GM04504 (cell line): Measurements from ENCODE around the gene SCNN1G.
"Not testable (repeated sequence)": the region's sequence is repeated elsewhere in the genome, so short reads cannot be mapped to it uniquely, and the experiment has no call there.

Experiments
- DNase-seq: peaks from one replicate; pipeline ENCODE4 v3.0.0-alpha.2; 2012; ENCODE audit warnings: low read depth

SCNN1G gene, protein sequence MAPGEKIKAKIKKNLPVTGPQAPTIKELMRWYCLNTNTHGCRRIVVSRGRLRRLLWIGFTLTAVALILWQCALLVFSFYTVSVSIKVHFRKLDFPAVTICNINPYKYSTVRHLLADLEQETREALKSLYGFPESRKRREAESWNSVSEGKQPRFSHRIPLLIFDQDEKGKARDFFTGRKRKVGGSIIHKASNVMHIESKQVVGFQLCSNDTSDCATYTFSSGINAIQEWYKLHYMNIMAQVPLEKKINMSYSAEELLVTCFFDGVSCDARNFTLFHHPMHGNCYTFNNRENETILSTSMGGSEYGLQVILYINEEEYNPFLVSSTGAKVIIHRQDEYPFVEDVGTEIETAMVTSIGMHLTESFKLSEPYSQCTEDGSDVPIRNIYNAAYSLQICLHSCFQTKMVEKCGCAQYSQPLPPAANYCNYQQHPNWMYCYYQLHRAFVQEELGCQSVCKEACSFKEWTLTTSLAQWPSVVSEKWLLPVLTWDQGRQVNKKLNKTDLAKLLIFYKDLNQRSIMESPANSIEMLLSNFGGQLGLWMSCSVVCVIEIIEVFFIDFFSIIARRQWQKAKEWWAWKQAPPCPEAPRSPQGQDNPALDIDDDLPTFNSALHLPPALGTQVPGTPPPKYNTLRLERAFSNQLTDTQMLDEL

DNA sequence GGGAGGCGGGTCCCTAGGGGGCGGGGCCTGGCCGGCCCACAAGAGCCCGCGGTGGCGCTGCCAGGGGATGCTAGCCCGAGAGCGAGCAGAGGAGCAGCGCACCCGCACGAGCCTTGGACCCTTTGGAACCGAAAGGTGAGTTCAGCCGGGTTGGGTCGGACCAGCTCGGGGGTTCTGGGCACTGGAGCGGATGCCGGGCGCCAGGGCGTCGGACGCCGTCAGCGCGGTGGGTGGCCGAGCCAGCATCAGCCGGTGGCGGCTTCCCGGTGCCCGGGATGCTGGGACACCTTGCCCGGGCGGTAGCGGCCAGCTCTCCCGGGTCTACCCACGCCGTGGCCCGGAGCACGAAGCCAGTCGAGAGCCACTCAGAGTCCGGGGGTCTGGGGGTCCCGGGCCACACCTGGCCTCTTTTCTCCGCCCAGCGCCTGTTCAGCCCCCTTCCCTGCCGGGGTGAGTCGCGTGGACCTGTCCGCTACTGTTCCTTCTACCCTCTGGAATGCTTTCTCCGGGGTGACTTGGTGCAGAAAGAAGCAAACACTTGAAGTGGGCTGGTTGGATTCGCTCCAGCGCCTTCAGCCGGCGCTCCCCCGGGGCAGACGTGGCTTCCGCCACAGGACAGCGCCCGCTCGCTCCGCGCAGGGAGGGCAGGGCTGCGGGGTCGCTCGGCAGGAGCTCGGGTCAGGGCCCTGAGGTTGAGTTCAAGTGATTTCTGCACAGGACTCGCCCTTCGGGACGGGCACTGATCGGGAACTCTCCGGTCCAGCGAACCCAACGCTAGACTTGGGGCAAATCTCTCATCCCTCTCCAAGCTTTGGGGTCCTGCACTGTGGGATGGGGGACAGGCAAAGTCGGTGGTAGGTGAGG lies at the start of gene SCNN1G:
Gene SCNN1G, plus strand, starts transcription at position 67 of the 864 bp plus-strand sequence. CDS start 3,527 bp downstream, outside the sequence.
- no peak for DNase-seq

DNA sequence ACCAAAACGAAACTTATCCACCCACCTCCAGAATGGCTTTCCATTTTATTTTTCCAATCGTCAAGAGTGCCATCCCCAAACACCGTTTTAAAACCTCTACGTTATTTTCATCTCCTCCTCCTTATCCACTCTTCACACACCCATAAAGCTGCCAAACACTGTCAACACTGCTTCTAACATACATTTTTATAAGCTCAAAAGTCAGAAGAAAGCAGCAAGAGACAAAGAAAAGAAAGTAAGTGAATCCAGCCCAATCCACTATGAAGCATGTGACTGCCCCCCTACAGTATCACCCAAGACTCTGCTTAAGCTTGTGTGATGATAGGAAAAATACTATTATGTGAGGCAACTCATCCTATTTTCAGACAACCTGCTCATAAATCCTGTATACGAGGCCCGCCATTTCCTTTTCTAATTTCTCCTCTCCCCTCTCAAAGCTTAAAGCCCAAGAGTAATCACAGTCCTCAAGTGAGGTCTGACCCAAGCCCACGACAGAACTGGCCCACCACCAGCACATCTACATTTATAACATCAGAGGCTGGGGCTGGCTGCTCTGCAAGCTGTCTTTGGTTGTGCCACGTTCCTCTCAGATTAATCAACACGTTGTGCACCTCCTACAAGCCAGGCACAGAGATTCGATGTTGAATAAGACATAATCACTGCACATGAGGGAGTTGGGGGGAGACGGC lies 49.6 kb upstream of the SCNN1G start:
- no peak for DNase-seq

DNA sequence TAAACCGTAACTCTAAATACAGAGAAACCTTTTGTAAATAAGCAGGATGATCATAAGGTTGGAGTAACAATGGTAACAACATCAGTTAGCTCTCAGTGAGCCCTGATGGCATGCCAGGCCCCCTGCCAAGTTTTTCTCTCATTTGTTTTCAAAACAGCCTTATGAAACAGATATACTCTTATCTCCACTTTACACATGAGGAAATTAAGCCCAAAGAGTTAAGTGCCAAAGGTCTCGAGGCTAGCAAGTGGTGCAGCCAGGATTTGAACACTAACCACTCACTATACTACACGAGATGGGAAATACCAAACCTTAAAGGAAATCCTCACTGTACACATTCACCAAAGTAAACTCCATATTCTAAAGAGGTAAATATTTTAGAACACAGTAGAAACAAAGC lies 48.3 kb upstream of the SCNN1G start:
- DNase-seq: no peak

DNA sequence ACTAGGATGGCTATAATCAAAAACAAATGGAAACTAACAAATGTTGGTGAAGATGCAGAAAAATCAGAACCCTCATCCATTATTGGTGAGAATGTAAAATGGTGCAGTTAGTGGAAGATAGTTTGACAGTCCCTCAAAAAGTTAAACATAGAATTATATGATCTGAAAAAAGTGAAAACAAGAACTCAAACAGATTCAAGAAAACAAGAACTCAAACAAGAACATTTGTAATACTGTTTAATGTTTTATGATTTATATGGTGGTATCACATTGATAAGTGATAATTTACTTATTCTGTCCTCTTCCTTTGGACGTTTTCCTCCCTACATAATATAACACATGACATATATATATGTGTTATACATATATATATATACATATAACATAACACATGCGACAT lies 45.3 kb upstream of the SCNN1G start:
- no peak for DNase-seq

DNA sequence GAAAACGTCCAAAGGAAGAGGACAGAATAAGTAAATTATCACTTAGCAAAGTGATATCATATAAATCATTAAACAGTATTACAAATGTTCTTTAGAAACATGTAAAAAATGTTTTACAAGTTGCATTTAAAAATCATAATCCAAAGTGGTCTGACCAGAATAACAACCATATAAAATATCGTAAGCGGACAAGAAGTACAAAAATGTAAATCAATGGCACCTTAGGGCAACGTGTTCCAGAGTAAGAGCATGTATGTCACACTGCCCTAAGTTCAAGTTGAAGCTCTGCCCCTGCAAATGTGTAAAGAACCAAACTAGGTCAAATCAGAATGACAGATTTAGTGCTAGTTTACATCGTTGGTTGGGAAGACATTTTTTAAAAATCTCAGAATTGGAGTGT lies 44.7 kb upstream of the SCNN1G start:
- no peak for DNase-seq

DNA sequence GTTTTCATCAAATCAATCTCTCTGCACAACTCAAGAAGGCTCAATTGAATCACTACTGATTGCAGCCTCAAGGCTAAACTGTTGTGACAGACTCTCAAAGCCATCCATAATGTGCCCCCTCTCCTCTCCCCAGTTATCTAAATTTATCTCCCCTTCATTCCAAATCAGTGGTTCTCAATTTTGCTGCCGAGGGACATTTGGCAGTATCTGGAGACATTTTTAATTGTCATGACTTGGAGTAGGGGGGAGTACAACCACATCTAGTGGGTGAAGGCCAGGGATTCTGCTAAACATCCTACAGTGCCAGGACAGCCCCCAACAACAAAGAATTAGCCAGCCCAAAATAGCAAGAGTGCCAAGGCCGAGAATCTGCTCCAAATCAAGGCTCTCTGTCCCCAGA lies 42.4 kb upstream of the SCNN1G start:
- no peak for DNase-seq

DNA sequence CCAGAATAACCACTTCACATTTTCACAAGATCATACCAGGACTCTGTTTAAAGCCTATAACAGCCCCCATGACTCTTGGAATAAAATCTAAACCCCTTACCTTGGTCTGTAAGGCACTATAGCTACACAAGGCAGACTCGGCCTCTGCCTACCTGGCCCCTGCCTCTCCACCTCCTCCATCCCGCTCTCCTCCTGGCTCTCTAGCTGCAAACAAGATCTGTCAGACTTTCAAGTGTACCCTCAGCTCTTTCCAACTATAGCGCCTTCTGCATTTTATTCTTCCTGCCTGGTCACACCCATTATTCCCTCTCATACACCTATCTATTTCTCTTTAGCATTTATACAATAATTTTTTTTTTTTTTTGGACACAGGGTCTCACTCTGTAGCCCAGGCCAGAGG lies 41.5 kb upstream of the SCNN1G start:
- DNase-seq: no peak

DNA sequence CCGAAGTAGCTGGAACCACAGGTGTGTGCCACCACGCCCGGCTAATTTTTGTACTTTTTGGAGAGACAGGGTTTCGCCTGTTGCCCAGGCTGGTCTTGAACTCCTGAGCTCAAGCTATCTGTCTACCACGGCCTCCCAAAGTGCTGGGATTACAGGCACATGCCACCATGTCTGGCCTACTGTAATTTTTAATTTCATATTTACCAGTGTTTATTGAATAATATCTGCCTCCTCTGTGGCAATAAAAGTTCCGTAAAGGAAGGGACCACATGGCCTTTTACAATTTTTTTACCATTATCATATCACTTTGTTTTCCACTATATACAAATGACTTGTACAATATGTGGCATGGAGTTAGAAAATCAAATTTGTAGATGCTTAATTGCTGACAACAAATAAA lies 41.0 kb upstream of the SCNN1G start:
- DNase-seq: no peak

DNA sequence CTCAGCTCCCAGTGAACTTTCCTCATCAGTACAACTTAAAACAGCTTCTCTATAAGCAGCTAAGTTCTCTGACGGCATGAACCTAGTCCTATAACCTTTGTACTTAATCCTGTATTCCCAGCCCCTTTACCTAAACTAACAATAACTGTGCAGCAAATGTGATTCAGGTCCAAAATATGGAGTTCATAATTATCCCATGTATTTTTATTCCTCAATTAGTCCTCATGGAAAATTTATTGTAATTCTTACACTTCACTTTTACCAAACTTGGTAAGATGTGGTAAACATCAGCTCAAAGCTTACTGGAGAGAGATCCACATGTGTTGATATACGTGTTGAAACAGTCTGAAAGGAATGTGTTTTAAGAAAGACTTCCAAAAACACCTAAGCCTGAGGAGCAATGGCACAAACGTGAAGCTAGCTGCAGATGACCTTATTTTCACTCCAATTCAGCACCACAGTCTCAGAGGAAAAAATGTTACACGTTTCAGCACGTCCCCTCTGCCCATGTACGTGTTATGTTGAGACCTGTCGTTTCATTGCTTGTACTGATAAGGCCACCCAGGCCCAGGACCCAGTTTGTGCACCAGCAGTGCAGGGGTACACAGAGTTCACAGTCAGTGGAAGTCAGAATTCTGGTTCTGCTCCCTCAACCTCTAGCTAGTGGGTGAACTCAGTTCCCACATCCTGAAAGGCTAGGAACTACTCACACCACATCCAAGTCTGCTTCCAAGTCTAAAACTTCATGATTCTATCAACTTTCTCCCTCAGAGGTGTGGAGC lies 40.4 kb upstream of the SCNN1G start:
- DNase-seq: no peak

DNA sequence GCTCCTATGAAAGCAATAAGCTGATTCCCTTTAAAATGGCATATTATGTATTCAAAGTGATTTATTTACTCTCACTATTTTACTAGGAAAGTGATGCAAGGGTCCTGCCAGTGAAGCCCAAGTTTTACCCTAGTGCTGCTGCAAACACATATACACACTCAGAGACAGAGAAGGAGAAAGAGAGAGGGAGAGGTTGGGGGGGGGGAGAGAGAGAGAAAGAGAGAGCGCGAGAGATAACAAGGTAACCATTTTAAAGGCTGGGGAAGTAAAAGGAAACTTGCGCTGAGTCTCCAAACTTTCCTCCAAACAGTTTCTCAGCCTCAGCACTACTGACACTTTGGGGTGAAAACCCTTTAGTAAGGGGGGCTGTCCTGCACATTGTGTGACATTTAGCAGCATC lies 39.2 kb upstream of the SCNN1G start:
- DNase-seq: no peak

DNA sequence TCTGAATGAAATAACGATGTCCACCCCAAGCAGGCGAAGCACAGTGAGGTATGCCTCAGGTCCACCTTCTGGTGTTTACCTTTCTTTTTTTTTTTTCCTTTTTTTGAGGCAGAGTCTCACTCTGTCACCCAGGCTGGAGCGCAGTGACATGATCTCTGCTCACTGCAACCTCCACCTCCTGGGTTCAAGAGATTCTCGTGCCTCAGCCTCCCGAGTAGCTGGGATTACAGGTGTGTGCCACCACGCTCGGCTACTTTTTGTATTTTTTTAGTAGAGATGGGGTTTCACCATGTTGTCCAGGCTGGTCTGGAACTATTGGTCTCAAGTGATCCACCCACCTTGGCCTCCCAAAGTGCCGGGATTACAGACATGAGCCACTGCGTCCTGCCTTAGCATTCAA lies 38.2 kb upstream of the SCNN1G start:
- DNase-seq: not testable (repeated sequence)

DNA sequence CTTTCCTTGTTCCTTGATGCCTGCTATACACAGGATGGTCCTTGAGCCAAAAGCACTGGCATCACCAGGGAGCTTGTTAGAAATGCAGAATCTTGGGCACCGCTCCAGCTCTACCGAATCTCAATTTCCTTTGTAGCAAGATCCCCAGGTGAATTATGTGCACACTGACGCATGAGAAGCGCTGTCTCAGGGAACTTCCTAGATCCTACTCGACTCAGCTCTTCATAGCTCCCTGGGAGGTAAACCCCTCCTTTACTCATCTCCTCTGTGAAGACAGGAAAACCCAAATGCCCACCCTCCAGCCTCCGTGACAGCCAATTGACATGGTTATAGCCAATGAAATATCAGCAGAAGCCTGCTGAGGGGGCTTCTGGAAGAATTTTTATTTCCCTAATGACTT lies 37.4 kb upstream of the SCNN1G start:
- no peak for DNase-seq

DNA sequence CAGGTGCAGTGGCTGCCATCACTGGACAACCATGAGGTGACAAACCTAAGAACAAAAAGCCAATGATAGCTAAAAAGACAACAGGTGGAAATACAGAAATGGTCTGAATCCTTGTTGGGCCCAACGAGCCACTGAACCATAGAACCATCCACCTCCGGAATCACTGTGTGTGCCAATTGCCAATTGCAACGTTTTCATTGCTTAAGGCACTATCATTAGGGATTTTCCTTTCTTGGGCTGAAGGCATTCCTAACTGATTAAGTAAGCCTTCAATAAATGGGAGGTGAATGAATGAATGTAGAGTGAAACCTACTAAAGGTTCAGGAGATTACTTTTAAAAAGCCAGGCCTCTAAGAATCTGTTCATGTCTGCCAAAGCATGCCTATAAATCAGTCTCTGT lies 36.9 kb upstream of the SCNN1G start:
- no peak for DNase-seq

DNA sequence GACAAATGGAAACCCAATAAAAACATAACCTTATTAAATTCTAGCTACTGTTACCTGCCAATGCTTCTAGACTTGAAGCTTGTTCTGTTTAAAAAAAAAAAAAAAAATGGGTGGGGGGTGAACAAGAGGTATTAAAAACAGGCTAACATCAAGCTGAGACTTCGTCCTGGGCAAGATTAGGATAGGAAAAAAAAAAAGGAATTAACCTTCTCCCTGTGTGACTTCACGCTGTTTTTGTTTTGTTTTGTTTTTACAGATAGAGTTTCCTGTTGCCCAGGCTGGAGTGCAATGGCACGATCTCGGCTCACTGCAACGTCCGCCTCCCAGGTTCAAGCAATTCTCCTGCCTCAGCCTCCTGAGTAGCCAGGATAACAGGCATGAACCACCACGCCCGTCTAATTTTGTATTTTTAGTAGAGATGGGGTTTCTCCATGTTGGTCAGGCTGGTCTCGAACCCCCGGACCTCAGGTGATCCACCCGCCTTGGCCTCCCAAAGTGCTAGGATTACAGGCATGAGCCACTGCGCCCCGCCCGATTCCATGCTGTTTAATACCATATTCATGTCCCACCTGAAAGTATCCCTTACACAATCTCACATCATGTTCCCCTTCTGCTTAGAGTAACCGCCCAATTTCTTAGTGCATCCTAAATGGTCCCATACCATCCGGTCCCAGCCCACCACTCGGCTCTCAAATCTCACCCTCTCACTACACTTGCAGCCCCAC lies 35.5 kb upstream of the SCNN1G start:
- DNase-seq: no peak

DNA sequence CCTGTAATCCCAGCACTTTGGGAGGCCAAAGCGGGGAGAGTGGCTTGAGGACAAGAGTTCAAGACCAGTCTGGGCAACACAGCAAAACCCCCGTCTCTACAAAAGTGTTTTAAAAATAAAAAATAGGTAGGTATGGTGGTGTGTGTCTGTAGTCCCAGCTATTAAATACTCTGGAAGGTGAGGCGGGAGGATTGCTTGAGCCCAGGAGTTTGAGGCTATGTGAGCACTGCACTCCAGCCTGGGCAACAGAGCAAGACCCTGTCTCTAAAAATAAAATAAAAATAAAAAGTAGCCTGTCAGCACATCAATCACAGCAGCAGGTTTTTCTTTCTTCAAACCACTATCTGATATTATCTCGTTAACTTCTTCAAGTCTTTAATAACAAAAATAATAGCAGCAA lies 34.9 kb upstream of the SCNN1G start:
- no peak for DNase-seq

DNA sequence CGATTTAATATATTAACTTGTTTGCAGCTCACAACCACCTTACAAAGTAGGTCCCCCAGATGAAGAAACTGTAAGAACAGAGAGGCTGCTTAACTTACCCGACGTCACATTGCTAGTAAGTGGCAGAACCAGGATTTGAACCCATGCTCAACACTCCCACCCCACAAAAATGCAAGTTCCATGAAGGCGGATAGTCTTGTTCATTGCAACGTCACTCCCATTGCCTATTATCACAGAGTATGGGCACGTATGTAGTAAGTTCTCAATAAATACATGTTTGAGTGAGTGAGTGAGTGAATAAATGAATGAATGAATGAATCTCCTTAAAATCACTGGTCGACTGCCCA lies 34.4 kb upstream of the SCNN1G start:
- DNase-seq: no peak

DNA sequence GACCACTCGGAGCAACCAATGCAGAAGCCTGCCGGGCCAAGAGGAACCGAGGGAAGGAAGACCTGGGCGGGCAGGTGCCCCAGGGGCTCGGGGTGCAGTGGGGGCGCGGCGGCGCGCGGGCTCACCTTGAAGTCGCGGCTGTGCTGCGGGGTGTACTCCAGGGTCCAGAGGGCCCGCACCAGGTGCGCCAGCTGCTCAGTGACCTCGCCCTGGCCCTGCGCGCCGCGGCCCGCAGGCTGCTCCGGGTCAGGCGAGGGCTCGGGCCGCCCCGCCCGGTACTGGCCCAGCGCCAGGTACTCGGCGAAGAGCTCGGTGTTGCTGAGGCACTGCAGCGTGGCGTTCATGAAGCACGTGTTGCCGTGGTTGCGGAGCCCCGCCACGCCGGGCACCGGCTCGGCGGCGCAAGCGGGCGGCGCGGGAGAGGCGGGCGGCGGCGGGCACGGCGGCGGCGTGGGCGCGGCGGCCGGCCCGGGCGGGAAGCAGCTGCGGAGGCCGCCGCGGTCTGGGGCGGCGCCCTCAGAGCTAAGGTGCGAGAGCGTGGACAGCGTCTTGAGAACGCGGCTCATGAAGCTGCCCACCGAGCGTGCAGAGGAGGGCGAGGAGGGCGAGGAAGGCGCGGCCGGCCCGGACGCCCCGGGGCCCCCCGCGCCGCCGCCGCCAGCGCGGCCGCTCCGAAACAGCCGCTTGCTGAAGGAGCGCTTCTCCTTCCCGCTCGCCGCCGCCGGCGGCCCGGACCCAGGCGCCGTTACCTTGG lies 33.9 kb upstream of the SCNN1G start:
- DNase-seq: no peak

DNA sequence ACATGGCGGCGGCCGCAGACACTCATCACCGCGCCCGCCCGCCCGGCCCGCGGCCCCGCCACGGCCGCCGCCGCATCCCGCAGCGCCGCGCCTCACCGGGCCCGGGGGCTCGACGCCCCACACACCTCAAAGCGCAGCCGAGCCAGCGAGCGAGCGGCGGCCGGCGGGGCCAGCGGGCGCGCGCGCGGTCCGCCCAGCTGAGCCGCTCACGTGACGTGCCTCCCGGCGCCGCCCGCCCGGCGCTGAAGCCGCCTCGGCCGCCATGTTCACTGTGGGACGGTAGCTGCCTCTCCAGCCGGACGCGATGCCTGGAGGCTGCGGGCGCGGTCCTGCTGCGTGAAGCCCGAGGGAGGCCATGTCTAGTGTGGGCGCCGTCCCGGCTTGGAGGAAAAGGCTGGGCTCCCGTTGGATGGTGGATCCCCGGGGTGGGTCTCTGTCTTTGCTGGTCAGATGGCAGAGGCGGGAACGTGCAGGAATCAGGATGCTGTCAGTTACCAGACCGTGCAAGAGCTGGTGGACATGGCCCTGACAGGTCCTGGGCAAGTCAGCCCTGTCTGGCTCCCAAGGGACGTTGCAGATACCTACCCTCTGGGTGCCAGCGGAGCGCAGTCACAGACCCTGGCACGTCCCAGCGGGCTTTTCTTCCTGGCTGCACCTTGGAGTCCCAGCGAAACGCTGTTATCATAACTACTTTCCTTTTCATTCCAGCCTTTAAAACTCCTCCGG lies 33.1 kb upstream of the SCNN1G start, which contains the start of gene USP31:
Gene USP31, minus strand, starts transcription at position 186 of the 726 bp plus-strand sequence. Its CDS starts 182 bp downstream, at position 4.
- DNase-seq: peak; percentile 89

DNA sequence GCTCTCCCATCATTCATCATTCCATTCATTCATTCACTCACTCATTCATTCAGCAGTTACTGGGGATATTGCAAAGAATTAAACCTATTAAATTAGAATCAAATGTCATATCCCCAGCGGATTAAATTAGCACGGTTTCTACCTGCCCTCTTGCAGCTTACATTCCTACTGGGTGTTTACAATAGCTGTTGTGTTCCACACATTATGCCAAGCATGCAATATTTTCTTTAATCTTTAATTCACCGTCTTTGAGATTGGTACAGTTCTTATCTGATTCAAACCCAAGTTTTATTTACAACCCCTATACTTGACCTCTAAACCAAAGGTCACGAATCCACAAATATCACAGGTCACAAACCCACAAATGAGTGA lies 32.6 kb upstream of the SCNN1G start:
- no peak for DNase-seq
